ENCODE results near the gene SLU7. TPM values are rescaled to one million over a fixed set of nuclear protein-coding genes. Genes with fewer than 3 reads are reported as not detected.

Gene SLU7
- total RNA-seq, 1 experiment from 2014 or later, result 43.6 TPM

- Histone ChIP-seq H3K4me1 (ENCODE audit: control insufficient read depth in 1 of 2, insufficient read depth in 2 of 2, low read length in 2 of 2) (no peaks in the 10 kb centered on the region), H4K20me1 (ENCODE audit: insufficient read depth) (no peaks in the 10 kb centered on the region), H3K9me3 (ENCODE audit: control insufficient read depth in 1 of 2, insufficient read depth in 1 of 2, low read depth in 1 of 2, low read length in 2 of 2) (no peaks in the 10 kb centered on the region), H3K4me3 (replicated peaks in 1 of 2; ENCODE audit: low read depth in 1 of 2, low read length in 2 of 2) (no peak overlapping the region), H3K79me2 (ENCODE audit: insufficient read depth, low read length) (no peaks in the 10 kb centered on the region), H3K27ac (ENCODE audit: low read depth, low read length) (no peak overlapping the region), H2AFZ (ENCODE audit: low read depth, low read length, poor library complexity, severe bottlenecking) (no peak overlapping the region), H3K36me3 (ENCODE audit: control insufficient read depth in 1 of 2, insufficient read depth in 2 of 2, low read length in 2 of 2) (no peaks in the 10 kb centered on the region), H3K27me3 (ENCODE audit: insufficient read depth, low read length) (no peaks in the 10 kb centered on the region), H3K9me2 (ENCODE audit: insufficient read depth) (no peaks in the 10 kb centered on the region), H3K9ac (ENCODE audit: low read length) (no peak overlapping the region), H3K4me2 (ENCODE audit: low read length) (no peak overlapping the region)
- DNase-seq (ENCODE audit: low read depth, low spot score), result no peak
- no peak for ATAC-seq
- RAD21 ChIA-PET (ENCODE audit: low non-redundant PET in 1 of 2, low total read pairs in 2 of 2, uncharacterized antibody in 2 of 2, unreplicated experiment in 2 of 2), result no interaction called here
- CTCF ChIA-PET, result interaction anchor here (1.4 kb wide), 1 partner anchor 29 kb away, joined by 3 read pairs; no protein-coding TSS in a partner anchor
- TF ChIP-seq POLR2AphosphoS5 (IDR thresholded peaks at IDR 0.05; ENCODE audit: low read depth, low read length), result no peak
- TF ChIP-seq, protein P1, sequence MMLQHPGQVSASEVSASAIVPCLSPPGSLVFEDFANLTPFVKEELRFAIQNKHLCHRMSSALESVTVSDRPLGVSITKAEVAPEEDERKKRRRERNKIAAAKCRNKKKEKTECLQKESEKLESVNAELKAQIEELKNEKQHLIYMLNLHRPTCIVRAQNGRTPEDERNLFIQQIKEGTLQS (IDR thresholded peaks at IDR 0.05), result no peak
- TF ChIP-seq CEBPB (IDR thresholded peaks at IDR 0.05; ENCODE audit: low read depth), result no peak
- TF ChIP-seq ZNF274 (IDR thresholded peaks at IDR 0.05; ENCODE audit: low read depth, low read length), result no peak
- no peak for TF ChIP-seq POLR2A (IDR thresholded peaks at IDR 0.05; ENCODE audit: borderline replicate concordance, extremely low read depth, insufficient read depth, insufficient read length)
- TF ChIP-seq FOSL1 (IDR thresholded peaks at IDR 0.05; ENCODE audit: low read depth), result no peak
- TF ChIP-seq ZBTB33 (IDR thresholded peaks at IDR 0.05; ENCODE audit: extremely low read depth, insufficient replicate concordance, low read length), result no peak
- TF ChIP-seq ELF1 (IDR thresholded peaks at IDR 0.05; ENCODE audit: borderline replicate concordance, low read depth), result no peak
- no peak for TF ChIP-seq EZH2 (IDR thresholded peaks at IDR 0.05)
- no peak for TF ChIP-seq SP1 (IDR thresholded peaks at IDR 0.05; ENCODE audit: low read depth)
- no peak for TF ChIP-seq CBX3 (IDR thresholded peaks at IDR 0.05; ENCODE audit: low read depth)
- no peak for TF ChIP-seq TCF7L2 (IDR thresholded peaks at IDR 0.05; ENCODE audit: borderline replicate concordance, extremely low read depth, insufficient read depth, insufficient read length)
- TF ChIP-seq, protein P2, sequence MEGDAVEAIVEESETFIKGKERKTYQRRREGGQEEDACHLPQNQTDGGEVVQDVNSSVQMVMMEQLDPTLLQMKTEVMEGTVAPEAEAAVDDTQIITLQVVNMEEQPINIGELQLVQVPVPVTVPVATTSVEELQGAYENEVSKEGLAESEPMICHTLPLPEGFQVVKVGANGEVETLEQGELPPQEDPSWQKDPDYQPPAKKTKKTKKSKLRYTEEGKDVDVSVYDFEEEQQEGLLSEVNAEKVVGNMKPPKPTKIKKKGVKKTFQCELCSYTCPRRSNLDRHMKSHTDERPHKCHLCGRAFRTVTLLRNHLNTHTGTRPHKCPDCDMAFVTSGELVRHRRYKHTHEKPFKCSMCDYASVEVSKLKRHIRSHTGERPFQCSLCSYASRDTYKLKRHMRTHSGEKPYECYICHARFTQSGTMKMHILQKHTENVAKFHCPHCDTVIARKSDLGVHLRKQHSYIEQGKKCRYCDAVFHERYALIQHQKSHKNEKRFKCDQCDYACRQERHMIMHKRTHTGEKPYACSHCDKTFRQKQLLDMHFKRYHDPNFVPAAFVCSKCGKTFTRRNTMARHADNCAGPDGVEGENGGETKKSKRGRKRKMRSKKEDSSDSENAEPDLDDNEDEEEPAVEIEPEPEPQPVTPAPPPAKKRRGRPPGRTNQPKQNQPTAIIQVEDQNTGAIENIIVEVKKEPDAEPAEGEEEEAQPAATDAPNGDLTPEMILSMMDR (IDR thresholded peaks at IDR 0.05 in 2 of 3, conservative IDR thresholded peaks at IDR 0.05 in 1 of 3; ENCODE audit: borderline replicate concordance in 1 of 3, insufficient read depth in 1 of 3, low read depth in 2 of 3, low read length in 2 of 3), result no peak
- POLR2A ChIA-PET, result no interaction called here
- no TSS peak for BruUV-seq (replicated peaks)
- intact Hi-C loops (cut with micrococcal nuclease), result no loop called here
Observed at GRCh38 chr5:160361624-160362228, 57.2 kb downstream of the SLU7 start.
